Measurements from ENCODE around the gene PPP2R2C.

PPP2R2C gene

GRCh38 chr4:6375620-6376295, 96.7 kb downstream of the PPP2R2C start:
- POLR2A ChIA-PET = no interaction called here
- H3K27ac ChIP-seq (ENCODE audit: extremely low read depth, low read depth, low read length) = no peak overlapping the region
- H3K4me1 ChIP-seq (ENCODE audit: control insufficient read depth, insufficient read depth, low read length) = no peaks in the 10 kb centered on the region
- peaks cover 0 to 50% of the 10 kb centered on the region in 2 experiments; a peak in 1 of 3 replicates for H3K36me3 ChIP-seq (ENCODE audit: control insufficient read depth in 2 of 2, insufficient read depth in 1 of 2, low read length in 2 of 2)
- CTCF ChIA-PET = no interaction called here
- no peak overlapping the region for H3K4me3 ChIP-seq (ENCODE audit: low read depth, low read length)
- no peaks in the 10 kb centered on the region for H3K9me3 ChIP-seq (ENCODE audit: control insufficient read depth, insufficient read depth, low read depth, low read length)
- TF ChIP-seq ZBTB44 (tag by site-specific recombination; IDR thresholded peaks at IDR 0.05) = no peak
- TF ChIP-seq ZNF433 (tag by site-specific recombination; IDR thresholded peaks at IDR 0.05; ENCODE audit: low read depth) = no peak
- no peak for TF ChIP-seq PRDM1 (tag by site-specific recombination; IDR thresholded peaks at IDR 0.05)
- no peak for TF ChIP-seq ZFP41 (tag by site-specific recombination; IDR thresholded peaks at IDR 0.05; ENCODE audit: borderline replicate concordance)
- TF ChIP-seq ZNF530 (tag by site-specific recombination; IDR thresholded peaks at IDR 0.05; ENCODE audit: low read depth) = no peak
- no peak for TF ChIP-seq ZNF26 (tag by site-specific recombination; IDR thresholded peaks at IDR 0.05)
- TF ChIP-seq ZNF521 (tag by site-specific recombination; IDR thresholded peaks at IDR 0.05) = no peak
- TF ChIP-seq PATZ1 (tag by site-specific recombination; IDR thresholded peaks at IDR 0.05) = no peak
- no peak for TF ChIP-seq ZNF629 (tag by site-specific recombination; IDR thresholded peaks at IDR 0.05)
- no peak for TF ChIP-seq ELK4 (IDR thresholded peaks at IDR 0.05; ENCODE audit: borderline replicate concordance, low read depth, low read length)
- no peak for TF ChIP-seq ZNF274 (IDR thresholded peaks at IDR 0.05; ENCODE audit: low read length)
- TF ChIP-seq ZNF274 (tag by site-specific recombination; IDR thresholded peaks at IDR 0.05; ENCODE audit: borderline replicate concordance) = no peak
- TF ChIP-seq ZNF626 (tag by site-specific recombination; IDR thresholded peaks at IDR 0.05) = no peak
- TF ChIP-seq ZFP69B (tag by site-specific recombination; IDR thresholded peaks at IDR 0.05) = no peak
- no peak for TF ChIP-seq ZNF529 (tag by site-specific recombination; IDR thresholded peaks at IDR 0.05; ENCODE audit: insufficient replicate concordance)
- no peak for TF ChIP-seq ZNF704 (tag by site-specific recombination; IDR thresholded peaks at IDR 0.05)

GRCh38 chr4:6374575-6374974, 97.8 kb downstream of the PPP2R2C start:
- TF ChIP-seq ZNF394 (tag by site-specific recombination; IDR thresholded peaks at IDR 0.05; ENCODE audit: borderline replicate concordance) = no peak
- TF ChIP-seq ZBTB7A (tag by site-specific recombination; IDR thresholded peaks at IDR 0.05; ENCODE audit: low read depth) = no peak
- TF ChIP-seq ZNF501 (tag by site-specific recombination; IDR thresholded peaks at IDR 0.05) = no peak
- no peak for TF ChIP-seq ZNF645 (tag by site-specific recombination; IDR thresholded peaks at IDR 0.05)
- TF ChIP-seq TCF7L2 (IDR thresholded peaks at IDR 0.05; ENCODE audit: borderline replicate concordance, low read depth, low read length) = no peak
- TF ChIP-seq ZFHX2 (tag by site-specific recombination; conservative IDR thresholded peaks at IDR 0.05) = no peak
- TF ChIP-seq ZNF792 (tag by site-specific recombination; IDR thresholded peaks at IDR 0.05) = no peak
- TF ChIP-seq ZNF629 (tag by site-specific recombination; IDR thresholded peaks at IDR 0.05) = no peak
- no peak for TF ChIP-seq ZFP69B (tag by site-specific recombination; IDR thresholded peaks at IDR 0.05)
- CTCF ChIA-PET = interaction anchor here (0.8 to 1.3 kb wide), 2 partner anchors 43 to 124 kb away, joined by 3 to 5 read pairs; no protein-coding TSS in a partner anchor
- Histone ChIP-seq H3K4me1 (ENCODE audit: control insufficient read depth, insufficient read depth, low read length) (no peaks in the 10 kb centered on the region), H3K4me3 (ENCODE audit: low read depth, low read length) (no peak overlapping the region), H3K27ac (ENCODE audit: extremely low read depth, low read depth, low read length) (no peak overlapping the region), H3K9me3 (ENCODE audit: control insufficient read depth, insufficient read depth, low read depth, low read length) (no peaks in the 10 kb centered on the region), H3K36me3 (ENCODE audit: control insufficient read depth in 2 of 2, insufficient read depth in 1 of 2, low read length in 2 of 2) (peaks cover 0 to 60% of the 10 kb centered on the region in 2 experiments; a peak in 1 of 3 replicates)
- POLR2A ChIA-PET = no interaction called here
